Measurements from ENCODE around the gene DYNLL2.
"Not testable (repeated sequence)": the region's sequence is repeated elsewhere in the genome, so short reads cannot be mapped to it uniquely, and the experiment has no call there.

Gene DYNLL2

GRCh38 chr17:58107306-58107705, 24.1 kb downstream of the DYNLL2 start:
- no peak for DNase-seq

DNA sequence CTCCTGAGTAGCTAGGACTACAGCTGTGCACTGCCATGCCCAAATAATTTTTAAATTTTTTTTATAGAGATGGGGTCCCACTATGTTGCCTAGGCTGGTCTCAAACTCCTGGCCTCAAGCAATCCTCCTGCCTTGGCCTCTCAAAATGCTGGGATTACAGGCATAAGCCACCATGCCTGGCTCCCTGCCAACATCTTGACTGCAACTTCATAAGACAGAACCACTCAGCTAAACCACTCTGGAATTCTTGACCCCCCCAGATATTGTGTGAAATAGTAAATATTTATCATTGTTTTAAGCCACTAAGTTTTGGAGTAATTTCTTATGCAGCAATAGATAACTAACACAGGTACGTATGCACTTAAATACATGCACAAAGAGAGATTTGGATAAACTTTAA, 26.0 kb downstream of the DYNLL2 start:
- DNase-seq: no peak

GRCh38 chr17:58110012-58110411, 26.8 kb downstream of the DYNLL2 start:
- no peak for DNase-seq

GRCh38 chr17:58111676-58112075, 28.5 kb downstream of the DYNLL2 start:
- no peak for DNase-seq

GRCh38 chr17:58112970-58113631, 29.9 kb downstream of the DYNLL2 start:
- DNase-seq: peak; percentile 76

- no peak for DNase-seq
Measured at GRCh38 chr17:58113947-58114346, 30.7 kb downstream of the DYNLL2 start.

GRCh38 chr17:58117382-58117781, 34.2 kb downstream of the DYNLL2 start:
- DNase-seq: no peak

GRCh38 chr17:58119491-58119890, 36.3 kb downstream of the DYNLL2 start:
- no peak for DNase-seq

DNA sequence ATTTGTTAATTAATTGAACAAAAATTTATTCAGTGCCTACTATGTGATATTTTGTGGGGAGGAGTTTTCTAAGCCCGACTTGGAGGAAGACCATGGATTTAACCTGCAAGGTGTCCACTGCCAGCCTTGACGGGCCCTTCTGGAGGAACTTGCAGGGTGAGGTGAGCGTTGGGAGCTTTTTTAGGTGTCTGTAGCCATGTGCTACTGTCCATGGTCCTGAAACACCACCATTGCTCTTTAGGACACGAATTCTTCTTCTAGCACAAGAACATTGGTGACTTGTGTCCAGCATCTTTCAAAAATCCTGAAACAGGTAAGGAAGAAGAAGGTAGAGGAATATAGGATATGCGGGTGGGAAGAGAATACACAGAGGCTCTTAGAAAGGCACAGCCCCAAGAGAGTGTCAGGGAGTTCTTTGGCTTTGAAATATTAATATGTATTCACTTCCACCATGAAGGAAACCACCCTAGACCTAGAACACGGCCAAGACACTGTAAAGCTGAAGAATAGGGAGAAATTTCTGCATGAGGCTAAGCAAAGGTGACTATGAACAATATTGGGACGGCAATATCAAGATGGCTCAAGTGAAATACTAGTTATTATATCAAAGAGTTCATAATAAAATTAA, 37.1 kb downstream of the DYNLL2 start:
- no peak for DNase-seq

- no peak for DNase-seq
Measured at GRCh38 chr17:58121925-58122324, 38.7 kb downstream of the DYNLL2 start.

DNA sequence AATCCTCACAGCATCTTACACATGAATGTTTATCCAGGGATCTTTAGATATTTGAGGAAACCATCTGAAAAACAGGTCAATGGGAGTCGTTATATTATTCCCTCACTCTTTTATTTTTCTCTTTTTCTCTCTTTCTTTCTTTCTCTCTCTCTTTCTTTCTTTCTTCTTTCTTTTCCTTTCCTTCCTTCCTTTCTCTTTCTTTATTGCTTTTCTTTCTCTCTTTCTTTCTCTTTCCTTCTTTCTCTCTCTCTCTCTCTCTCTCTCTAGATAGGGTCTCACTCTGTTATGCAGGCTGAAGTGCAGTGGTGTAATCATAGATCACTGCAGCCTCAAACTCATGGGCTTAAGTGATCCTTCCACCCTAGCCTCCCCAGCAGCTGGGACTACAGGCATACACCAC, 44.6 kb downstream of the DYNLL2 start:
- DNase-seq: no peak

- DNase-seq: not testable (repeated sequence)
Measured at GRCh38 chr17:58132697-58133096, 49.5 kb downstream of the DYNLL2 start.

GRCh38 chr17:58136669-58137279, 53.6 kb downstream of the DYNLL2 start:
- DNase-seq: no peak

GRCh38 chr17:58141505-58141904, 58.3 kb downstream of the DYNLL2 start:
- DNase-seq: no peak

GRCh38 chr17:58143335-58143734, 60.1 kb downstream of the DYNLL2 start:
- DNase-seq: not testable (repeated sequence)

- DNase-seq: no peak
Measured at GRCh38 chr17:58144801-58145200, 61.6 kb downstream of the DYNLL2 start.
